K562 (cell line): Measurements from ENCODE around the gene SIRT2. TPM values are rescaled to one million over a fixed set of nuclear protein-coding genes. Genes with fewer than 3 reads are reported as not detected.
A peak's percentile ranks its signal among the peaks of the same experiment; 100 is the strongest.

Experiments used
- ATAC-seq: fragments of 200-7000 bp; cut with Tn5 transposase; 3 replicates; pipeline ENCODE4 v1.9.1; 2020; ENCODE audit warnings: moderate library complexity
- BruUV-seq: library from RNA; stranded (reverse); fragments of 400-500 nt; replicated peaks from 2 replicates; lab custom pipeline; 2021; lab: Mats Ljungman, UMichigan
- CTCF ChIA-PET: fragments of 300-600 bp; formaldehyde crosslinking; extraction: SDS; loops from one replicate; lab custom pipeline; 2021; ENCODE audit warnings: low intra/inter-chr PET ratio; lab: Yijun Ruan, JAX
- POLR2A ChIA-PET: fragments of 300-600, 350-650 bp; sonication (Branson Sonifier 250); formaldehyde crosslinking; extraction: SDS; loops from one replicate; lab custom pipeline; 2021; ENCODE audit warnings: antibody characterized with exemption, inconsistent platforms; lab: Yijun Ruan, JAX
- DNase-seq, 4 experiments: peaks; one replicate each; pipeline versions ENCODE4 v3.0.0 to v3.0.0-alpha.2; 2011 to 2018; ENCODE audit warnings: low spot score in 3 of 4, mixed read lengths in 3 of 4; ENCODE audit errors: extremely low read depth in 1 of 4
- FAIRE-seq: peaks from 2 replicates; lab custom pipeline; 2011; peaks lifted over from hg19 to GRCh38; lab: Jason Lieb, UNC
- H2AFZ ChIP-seq: 2 replicates; pipeline ENCODE4 v1.6.0; 2011; ENCODE audit warnings: low read depth, low read length, control low read depth, inconsistent platforms
- H3K27ac ChIP-seq: fragments of 200-600 bp; 3 replicates; pipeline ENCODE4 v1.8.0; 2011; ENCODE audit warnings: low read depth, mild to moderate bottlenecking, control low read depth, inconsistent platforms, low read length, moderate library complexity, mixed read lengths; ENCODE audit errors: extremely low read depth
- H3K27me3 ChIP-seq, 2 experiments: fragments of 300-600 bp in 1 of 2; 2 replicates in 1 of 2; 3 replicates in 1 of 2; pipeline versions ENCODE4 v1.6.0 to v1.8.0; 2011; ENCODE audit warnings: inconsistent platforms in 2 of 2, low read length in 2 of 2, mild to moderate bottlenecking in 1 of 2, mixed read lengths in 1 of 2, moderate library complexity in 1 of 2; ENCODE audit not compliant: control insufficient read depth in 2 of 2, insufficient read depth in 2 of 2
- H3K36me3 ChIP-seq: fragments of 300-600 bp; 3 replicates; pipeline ENCODE4 v1.8.0; 2011; ENCODE audit warnings: mild to moderate bottlenecking, low read length, inconsistent platforms; ENCODE audit not compliant: control insufficient read depth, insufficient read depth
- H3K4me1 ChIP-seq, 2 experiments: fragments of 200-600 bp in 1 of 2; replicated peaks in 1 of 2; 2 replicates in 1 of 2; 3 replicates in 1 of 2; pipeline versions ENCODE4 v1.5.1 to v1.8.0; 2011; ENCODE audit warnings: inconsistent platforms in 2 of 2, low read length in 2 of 2, mild to moderate bottlenecking in 1 of 2, mixed read lengths in 1 of 2, moderate library complexity in 1 of 2; ENCODE audit not compliant: control insufficient read depth in 2 of 2, insufficient read depth in 2 of 2
- H3K4me2 ChIP-seq: 2 replicates; pipeline ENCODE4 v1.6.1; 2011; ENCODE audit warnings: low read length, control low read depth, inconsistent platforms, mixed read lengths; ENCODE audit not compliant: insufficient read depth
- H3K4me3 ChIP-seq: fragments of 200-600 bp; sonication (generic), shearing (Covaris generic); 2 replicates; pipeline ENCODE4 v1.5.1; 2016; ENCODE audit warnings: control low read depth, inconsistent platforms
- H3K79me2 ChIP-seq: fragments of 200-600 bp; 3 replicates; pipeline ENCODE4 v1.8.0; 2011; ENCODE audit warnings: low read length, inconsistent platforms; ENCODE audit not compliant: control insufficient read depth, insufficient read depth
- H3K9ac ChIP-seq, 2 experiments: 2 replicates each; pipeline versions ENCODE4 v1.6.0 to v1.6.1; 2011; ENCODE audit warnings: low read depth in 2 of 2, low read length in 2 of 2, control low read depth in 1 of 2, inconsistent platforms in 1 of 2, mild to moderate bottlenecking in 1 of 2, mixed read lengths in 1 of 2; ENCODE audit not compliant: insufficient read depth in 1 of 2
- H3K9me1 ChIP-seq: one replicate; pipeline ENCODE4 v1.6.0; 2011; ENCODE audit warnings: inconsistent platforms, mild to moderate bottlenecking, low read length, moderate library complexity; ENCODE audit not compliant: control insufficient read depth, insufficient read depth
- H3K9me3 ChIP-seq: replicated peaks from 2 replicates; pipeline ENCODE4 v1.5.1; 2011; ENCODE audit warnings: low read depth, low read length, inconsistent platforms; ENCODE audit not compliant: control insufficient read depth, insufficient read depth
- H4K20me1 ChIP-seq: replicated peaks from 2 replicates; pipeline ENCODE4 v1.6.1; 2011; ENCODE audit warnings: low read length, inconsistent platforms, mixed read lengths; ENCODE audit not compliant: control insufficient read depth, insufficient read depth
- ATF7 ChIP-seq: fragments of 450-650 bp; IDR thresholded peaks from 2 replicates; pipeline ENCODE4 v1.7.1; 2014; ENCODE audit warnings: mild to moderate bottlenecking, moderate library complexity
- CREM ChIP-seq: IDR thresholded peaks from 2 replicates; pipeline ENCODE4 v1.6.1; 2014; ENCODE audit warnings: antibody characterized with exemption, low read depth
- HDAC1 ChIP-seq, 2 experiments: fragments of 450-650 bp; IDR thresholded peaks; 2 replicates each; pipeline ENCODE4 v1.6.1; 2016 to 2017; ENCODE audit warnings: inconsistent platforms in 1 of 2, mild to moderate bottlenecking in 1 of 2, moderate library complexity in 1 of 2
- HNRNPH1 ChIP-seq: fragments of 200-400 bp; formaldehyde crosslinking; optimal IDR thresholded peaks from 2 replicates; pipeline ENCODE3; 2017; ENCODE audit warnings: low read depth, mild to moderate bottlenecking, low read length, moderate library complexity
- NEUROD1 ChIP-seq: fragments of 150-350 bp; IDR thresholded peaks from 2 replicates; pipeline ENCODE4 v1.6.1; 2014; ENCODE audit warnings: borderline replicate concordance, low read length, low read depth; ENCODE audit not compliant: partially characterized antibody
- NR2C2 ChIP-seq, 2 experiments: fragments of 200-800 bp in 1 of 2; sonication (Bioruptor generic) in 1 of 2; sonication (generic) in 1 of 2; formaldehyde crosslinking in 1 of 2; IDR thresholded peaks; 2 replicates each; pipeline versions ENCODE4 v1.6.1 to v1.8.0; 2016 to 2022; ENCODE audit warnings: mild to moderate bottlenecking in 1 of 2, missing compliant biosample characterization in 1 of 2, missing genetic modification characterization in 1 of 2, missing genetic modification reagents in 1 of 2
- PML ChIP-seq: IDR thresholded peaks from 2 replicates; pipeline ENCODE4 v1.6.1; 2012; ENCODE audit warnings: low read length, inconsistent platforms
- POLR2B ChIP-seq: fragments of 450-650 bp; IDR thresholded peaks from 2 replicates; pipeline ENCODE4 v1.6.1; 2018; ENCODE audit warnings: low read depth; ENCODE audit not compliant: partially characterized antibody
- RAD21 ChIP-seq, 2 experiments: fragments of 250-450 bp in 1 of 2; fragments of 450-650 bp in 1 of 2; sonication (Bioruptor Pico) in 1 of 2; formaldehyde crosslinking in 1 of 2; IDR thresholded peaks in 1 of 2; conservative IDR thresholded peaks in 1 of 2; 2 replicates each; pipeline versions ENCODE4 v1.4.0 to v1.8.0; 2020 to 2022; ENCODE audit warnings: mild to moderate bottlenecking in 2 of 2, moderate library complexity in 1 of 2
- SMC3 ChIP-seq: conservative IDR thresholded peaks from 2 replicates; pipeline ENCODE4 v1.6.1; 2011; ENCODE audit warnings: low read depth, low read length, improper control_type of control experiment; ENCODE audit not compliant: insufficient read depth
- SREBF2 ChIP-seq: sonication (generic); formaldehyde crosslinking; IDR thresholded peaks from 2 replicates; pipeline ENCODE4 v1.4.0; 2020; ENCODE audit warnings: mild to moderate bottlenecking, missing genetic modification reagents
- ZNF445 ChIP-seq: fragments of 250-450 bp; sonication (Bioruptor Pico); IDR thresholded peaks from 2 replicates; pipeline ENCODE4 v1.4.0; 2020; ENCODE audit warnings: low read depth, mild to moderate bottlenecking, moderate library complexity
- WGBS: fragments of 100-300 bp; shearing (Covaris generic); methylation state at CpG from one replicate; pipeline ENCODE4 v1.1.6; 2016; ENCODE audit warnings: low coverage, mixed read lengths; ENCODE audit not compliant: insufficient coverage; ENCODE audit errors: missing lambda C conversion rate; 5-methylcytosine and 5-hydroxymethylcytosine counted together
- in situ Hi-C: fragments of 300-500 bp; cut with MboI; formaldehyde crosslinking; loops from 4 replicates; pipeline ENCODE4 v1.15.0; 2018; ENCODE audit warnings: inconsistent platforms, mixed read lengths
- intact Hi-C: fragments of 100-400 bp; cut with micrococcal nuclease; formaldehyde crosslinking; loops from 2 replicates; pipeline ENCODE4 v1.14.2; 2022
- polyA plus RNA-seq, 8 experiments: library from polyadenylated mRNA; depleted of rRNA in 4 of 8; stranded (reverse) in 5 of 8; unstranded in 3 of 8; fragments of >200 nt; fragmentation: Nextera tagmentation in 2 of 8; fragmentation: Illumina TruSeq in 1 of 8; extraction: Ambion mirVana in 2 of 8; extraction: Trizol in 1 of 8; gene quantifications; 2 replicates each; pipeline versions ENCODE4 v1.2.1 to v1.2.3, GENCODE V29; 2011 to 2014; ENCODE audit warnings: inconsistent platforms in 1 of 8, missing spikeins in 1 of 8
- total RNA-seq, 7 experiments: library from RNA; depleted of rRNA in 6 of 7; stranded (reverse); fragments of >200 nt in 6 of 7; fragmentation: Illumina TruSeq in 2 of 7; extraction: Trizol in 2 of 7; gene quantifications; 2 replicates each; pipeline versions ENCODE4 v1.2.1 to v1.2.3, GENCODE V29; 2011 to 2021; ENCODE audit warnings: low replicate concordance in 1 of 7
- TF ChIP-seq, protein P1 (sequence below): IDR thresholded peaks from 3 replicates; pipeline ENCODE4 v1.6.1; 2011; ENCODE audit warnings: borderline replicate concordance, mild to moderate bottlenecking, moderate library complexity; ENCODE audit not compliant: insufficient read length; ENCODE audit errors: extremely low read depth
- TF ChIP-seq, protein P2 (sequence below): fragments of 250-450 bp; sonication (Bioruptor Pico); IDR thresholded peaks from 2 replicates; pipeline ENCODE4 v1.8.0; 2021; ENCODE audit warnings: moderate library complexity, mild to moderate bottlenecking, inconsistent platforms
- TF ChIP-seq, protein P3 (sequence below): fragments of 450-650 bp; IDR thresholded peaks from 2 replicates; pipeline ENCODE4 v1.6.1; 2016; ENCODE audit warnings: antibody characterized with exemption

Gene SIRT2
- total and polyA plus RNA-seq, 9 of the 15 experiments (the other 6 are each of a cell fraction or from before 2014, with no cell fraction given), result 2.3 to 35.2 (median 22.9) TPM

DNA sequence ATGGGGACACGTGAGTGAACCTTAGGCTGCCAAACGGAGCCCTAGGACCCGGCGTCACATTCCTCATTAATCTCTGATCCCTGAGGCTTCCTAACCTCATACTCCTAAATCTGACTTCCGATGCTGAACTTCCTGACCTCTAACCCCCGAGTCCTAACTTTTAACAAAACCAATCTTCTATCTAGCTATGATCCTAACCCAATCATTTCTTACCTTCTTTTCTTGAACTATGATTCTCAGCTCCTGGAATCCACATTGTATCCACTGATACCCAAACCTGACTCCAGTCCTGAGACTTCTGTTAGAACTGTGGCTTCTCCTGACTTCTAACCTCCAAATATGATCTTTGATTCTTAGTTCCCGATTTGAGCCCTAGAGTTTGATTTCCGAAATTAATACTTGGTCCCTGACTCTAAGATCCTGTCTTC, 798 bp upstream of the SIRT2 start:
- Histone ChIP-seq H3K9ac (peak overlapping the region; percentile 85 to 93), H2AFZ (peak overlapping the region; percentile 87), H3K9me3 (no peaks in the 10 kb centered on the region), H3K4me3 (peak overlapping the region; percentile 85), H3K36me3 (peaks cover 12% of the 10 kb centered on the region; the same call in 1 of the 3 replicates), H3K4me2 (peak overlapping the region; percentile 92), H3K4me1 (peaks cover 11 to 23% of the 10 kb centered on the region in 2 experiments), H3K27ac (peak overlapping the region; percentile 82), H3K79me2 (peaks cover 30% of the 10 kb centered on the region), H3K27me3 (no peaks in the 10 kb centered on the region), H3K9me1 (no peaks in the 10 kb centered on the region), H4K20me1 (no peaks in the 10 kb centered on the region)
- in situ Hi-C loops, result no loop called here
- POLR2A ChIA-PET, result interaction anchor here (0.6 to 1.5 kb wide), 12 partner anchors 8 to 356 kb away, joined by 3 to 8 read pairs (median 4); no protein-coding TSS in a partner anchor
- DNase-seq (no peak), ATAC-seq (no peak), FAIRE-seq (no peak)
- intact Hi-C loops, result no loop called here
- BruUV-seq, result TSS peak; percentile 79
- WGBS, result under 1% methylated on average over 8 of the region's 8 CpGs
- CTCF ChIA-PET, result interaction anchor here (0.6 kb wide), 1 partner anchor 170 kb away, joined by 3 read pairs; no protein-coding TSS in a partner anchor
- TF ChIP-seq HNRNPH1 (no peak), ATF7 (no peak), ZNF445 (no peak), HDAC1 (IDR thresholded peaks at IDR 0.05) (peak in 1 of 2 experiments; percentile 82; a peak in 1 of 4 replicates), POLR2B (peak; percentile 45), NR2C2 (CRISPR knock-in tag; IDR thresholded peaks at IDR 0.05) (no peak), NR2C2 (tag; IDR thresholded peaks at IDR 0.05) (peak; percentile 94), CREM (peak; percentile 52; the same call in 1 of the 2 replicates), SREBF2 (CRISPR knock-in tag) (no peak), PML (no peak), RAD21 (CRISPR knock-in tag; conservative IDR thresholded peaks at IDR 0.05 in 1 of 2, IDR thresholded peaks at IDR 0.05 in 1 of 2) (0 out of 4 replicates have a peak, but pooled peaks of 1 of the 2 experiments have one; percentile 9), SMC3 (no peak), NEUROD1 (no peak)
- TF ChIP-seq, protein P1, sequence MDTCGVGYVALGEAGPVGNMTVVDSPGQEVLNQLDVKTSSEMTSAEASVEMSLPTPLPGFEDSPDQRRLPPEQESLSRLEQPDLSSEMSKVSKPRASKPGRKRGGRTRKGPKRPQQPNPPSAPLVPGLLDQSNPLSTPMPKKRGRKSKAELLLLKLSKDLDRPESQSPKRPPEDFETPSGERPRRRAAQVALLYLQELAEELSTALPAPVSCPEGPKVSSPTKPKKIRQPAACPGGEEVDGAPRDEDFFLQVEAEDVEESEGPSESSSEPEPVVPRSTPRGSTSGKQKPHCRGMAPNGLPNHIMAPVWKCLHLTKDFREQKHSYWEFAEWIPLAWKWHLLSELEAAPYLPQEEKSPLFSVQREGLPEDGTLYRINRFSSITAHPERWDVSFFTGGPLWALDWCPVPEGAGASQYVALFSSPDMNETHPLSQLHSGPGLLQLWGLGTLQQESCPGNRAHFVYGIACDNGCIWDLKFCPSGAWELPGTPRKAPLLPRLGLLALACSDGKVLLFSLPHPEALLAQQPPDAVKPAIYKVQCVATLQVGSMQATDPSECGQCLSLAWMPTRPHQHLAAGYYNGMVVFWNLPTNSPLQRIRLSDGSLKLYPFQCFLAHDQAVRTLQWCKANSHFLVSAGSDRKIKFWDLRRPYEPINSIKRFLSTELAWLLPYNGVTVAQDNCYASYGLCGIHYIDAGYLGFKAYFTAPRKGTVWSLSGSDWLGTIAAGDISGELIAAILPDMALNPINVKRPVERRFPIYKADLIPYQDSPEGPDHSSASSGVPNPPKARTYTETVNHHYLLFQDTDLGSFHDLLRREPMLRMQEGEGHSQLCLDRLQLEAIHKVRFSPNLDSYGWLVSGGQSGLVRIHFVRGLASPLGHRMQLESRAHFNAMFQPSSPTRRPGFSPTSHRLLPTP, result no peak
- TF ChIP-seq, protein P2, sequence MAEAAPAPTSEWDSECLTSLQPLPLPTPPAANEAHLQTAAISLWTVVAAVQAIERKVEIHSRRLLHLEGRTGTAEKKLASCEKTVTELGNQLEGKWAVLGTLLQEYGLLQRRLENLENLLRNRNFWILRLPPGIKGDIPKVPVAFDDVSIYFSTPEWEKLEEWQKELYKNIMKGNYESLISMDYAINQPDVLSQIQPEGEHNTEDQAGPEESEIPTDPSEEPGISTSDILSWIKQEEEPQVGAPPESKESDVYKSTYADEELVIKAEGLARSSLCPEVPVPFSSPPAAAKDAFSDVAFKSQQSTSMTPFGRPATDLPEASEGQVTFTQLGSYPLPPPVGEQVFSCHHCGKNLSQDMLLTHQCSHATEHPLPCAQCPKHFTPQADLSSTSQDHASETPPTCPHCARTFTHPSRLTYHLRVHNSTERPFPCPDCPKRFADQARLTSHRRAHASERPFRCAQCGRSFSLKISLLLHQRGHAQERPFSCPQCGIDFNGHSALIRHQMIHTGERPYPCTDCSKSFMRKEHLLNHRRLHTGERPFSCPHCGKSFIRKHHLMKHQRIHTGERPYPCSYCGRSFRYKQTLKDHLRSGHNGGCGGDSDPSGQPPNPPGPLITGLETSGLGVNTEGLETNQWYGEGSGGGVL (CRISPR knock-in tag), result no peak
- TF ChIP-seq, protein P3, sequence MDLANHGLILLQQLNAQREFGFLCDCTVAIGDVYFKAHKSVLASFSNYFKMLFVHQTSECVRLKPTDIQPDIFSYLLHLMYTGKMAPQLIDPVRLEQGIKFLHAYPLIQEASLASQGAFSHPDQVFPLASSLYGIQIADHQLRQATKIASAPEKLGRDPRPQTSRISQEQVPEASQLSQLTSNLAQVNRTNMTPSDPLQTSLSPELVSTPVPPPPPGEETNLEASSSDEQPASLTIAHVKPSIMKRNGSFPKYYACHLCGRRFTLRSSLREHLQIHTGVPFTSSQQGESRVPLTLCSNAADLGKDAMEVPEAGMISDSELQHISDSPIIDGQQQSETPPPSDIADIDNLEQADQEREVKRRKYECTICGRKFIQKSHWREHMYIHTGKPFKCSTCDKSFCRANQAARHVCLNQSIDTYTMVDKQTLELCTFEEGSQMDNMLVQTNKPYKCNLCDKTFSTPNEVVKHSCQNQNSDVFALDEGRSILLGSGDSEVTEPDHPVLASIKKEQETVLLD, result no peak
